ENCODE data around the gene DAB2IP.

DNA sequence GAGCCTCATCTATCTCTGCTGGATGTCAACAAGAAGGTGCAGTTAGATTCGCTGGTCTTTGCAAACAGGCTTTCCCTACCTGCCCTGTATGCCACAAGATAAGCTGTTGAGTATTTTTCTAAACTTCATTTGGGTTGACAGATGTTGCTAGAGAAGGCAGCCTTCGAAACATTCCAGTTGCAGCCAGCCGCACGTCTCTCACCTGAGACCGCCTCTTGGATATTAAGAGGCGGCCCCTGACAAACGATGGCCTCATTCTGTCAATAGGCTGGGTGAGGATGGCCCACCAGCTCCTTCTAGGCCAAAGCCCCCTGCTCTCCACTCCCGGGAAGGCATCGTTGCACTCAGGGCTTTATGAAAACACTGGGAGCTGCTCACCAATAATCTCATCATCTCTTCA is 181.6 kb downstream of the DAB2IP start:
- TF ChIP-seq FOXK2 (IDR thresholded peaks at IDR 0.05) (no peak), ELF4 (IDR thresholded peaks at IDR 0.05) (no peak), ZNF384 (IDR thresholded peaks at IDR 0.05) (no peak), BHLHE40 (IDR thresholded peaks at IDR 0.05; ENCODE audit: borderline replicate concordance) (no peak)
